Measurements from ENCODE around the gene MYT1. TPM values are rescaled to one million over a fixed set of nuclear protein-coding genes. Genes with fewer than 3 reads are reported as not detected.
"Not testable (repeated sequence)": the region's sequence is repeated elsewhere in the genome, so short reads cannot be mapped to it uniquely, and the experiment has no call there.

MYT1 gene
- total RNA-seq, 1 donor from 2014 or later, result 0.34 TPM

DNA sequence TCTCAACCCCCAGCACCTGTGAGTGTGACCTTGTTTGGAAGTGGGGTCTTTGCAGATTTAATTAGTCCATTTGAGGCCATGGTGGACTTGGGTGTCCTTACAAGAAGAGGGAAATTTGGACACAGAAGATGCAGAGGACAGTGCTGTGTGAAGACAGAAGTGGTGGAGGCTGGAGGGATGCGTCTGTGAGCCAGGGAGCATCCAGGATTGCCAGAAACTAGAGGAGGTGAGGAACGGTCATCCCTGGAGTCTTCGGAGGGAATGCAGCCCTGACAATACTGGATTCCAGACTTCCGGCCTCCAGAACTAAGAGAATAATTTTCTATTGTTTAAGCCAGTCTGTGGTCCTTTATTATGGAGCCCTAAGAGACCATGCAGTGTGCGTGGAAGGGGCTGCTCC is 34.0 kb upstream of the MYT1 start:
- Mint-ChIP-seq H3K36me3 (no peaks in the 10 kb centered on the region), H3K4me3 (no peak overlapping the region)

DNA sequence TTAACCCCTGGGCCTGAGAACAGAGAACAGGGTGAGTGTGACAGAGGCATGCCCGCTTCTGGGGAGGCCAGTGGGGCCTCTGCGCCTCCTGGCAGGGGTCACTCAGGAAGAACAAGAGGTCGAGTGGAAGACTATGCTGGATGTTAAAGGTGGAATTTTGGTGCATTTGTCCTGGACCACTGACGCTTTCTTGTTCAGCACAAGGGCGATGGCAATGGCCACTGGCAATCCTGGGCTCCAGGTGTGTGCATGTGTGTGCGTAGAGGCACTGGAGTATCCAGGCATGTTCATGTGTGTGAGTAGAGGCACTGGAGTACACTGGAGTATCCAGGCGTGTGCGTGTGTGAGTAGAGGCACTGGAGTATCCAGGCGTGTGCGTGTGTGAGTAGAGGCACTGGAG is 33.4 kb upstream of the MYT1 start:
- Mint-ChIP-seq H3K36me3 (no peaks in the 10 kb centered on the region), H3K4me1 (no peaks in the 10 kb centered on the region), H3K27me3 (ENCODE audit: low read depth) (peaks cover 32% of the 10 kb centered on the region), H3K9me3 (peaks cover 9% of the 10 kb centered on the region), H3K4me3 (no peak overlapping the region), H3K27ac (no peak overlapping the region)
- DNase-seq (ENCODE audit: low spot score in 2 of 2, unreplicated experiment in 2 of 2), result peak in 1 of 2 experiments; percentile 4
- TF ChIP-seq, protein P1, sequence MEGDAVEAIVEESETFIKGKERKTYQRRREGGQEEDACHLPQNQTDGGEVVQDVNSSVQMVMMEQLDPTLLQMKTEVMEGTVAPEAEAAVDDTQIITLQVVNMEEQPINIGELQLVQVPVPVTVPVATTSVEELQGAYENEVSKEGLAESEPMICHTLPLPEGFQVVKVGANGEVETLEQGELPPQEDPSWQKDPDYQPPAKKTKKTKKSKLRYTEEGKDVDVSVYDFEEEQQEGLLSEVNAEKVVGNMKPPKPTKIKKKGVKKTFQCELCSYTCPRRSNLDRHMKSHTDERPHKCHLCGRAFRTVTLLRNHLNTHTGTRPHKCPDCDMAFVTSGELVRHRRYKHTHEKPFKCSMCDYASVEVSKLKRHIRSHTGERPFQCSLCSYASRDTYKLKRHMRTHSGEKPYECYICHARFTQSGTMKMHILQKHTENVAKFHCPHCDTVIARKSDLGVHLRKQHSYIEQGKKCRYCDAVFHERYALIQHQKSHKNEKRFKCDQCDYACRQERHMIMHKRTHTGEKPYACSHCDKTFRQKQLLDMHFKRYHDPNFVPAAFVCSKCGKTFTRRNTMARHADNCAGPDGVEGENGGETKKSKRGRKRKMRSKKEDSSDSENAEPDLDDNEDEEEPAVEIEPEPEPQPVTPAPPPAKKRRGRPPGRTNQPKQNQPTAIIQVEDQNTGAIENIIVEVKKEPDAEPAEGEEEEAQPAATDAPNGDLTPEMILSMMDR (IDR thresholded peaks at IDR 0.05; ENCODE audit: unreplicated experiment), result no peak

More for the DNA sequence above, 34.0 kb upstream of the MYT1 start:
- peaks cover 9% of the 10 kb centered on the region for H3K9me3 Mint-ChIP-seq
- TF ChIP-seq, protein P1 (IDR thresholded peaks at IDR 0.05; ENCODE audit: unreplicated experiment), result no peak
- no peak overlapping the region for H3K27ac Mint-ChIP-seq
- DNase-seq (ENCODE audit: low spot score in 2 of 2, unreplicated experiment in 2 of 2), result no peak
- no peaks in the 10 kb centered on the region for H3K4me1 Mint-ChIP-seq
- H3K27me3 Mint-ChIP-seq (ENCODE audit: low read depth), result peaks cover 26% of the 10 kb centered on the region

DNA sequence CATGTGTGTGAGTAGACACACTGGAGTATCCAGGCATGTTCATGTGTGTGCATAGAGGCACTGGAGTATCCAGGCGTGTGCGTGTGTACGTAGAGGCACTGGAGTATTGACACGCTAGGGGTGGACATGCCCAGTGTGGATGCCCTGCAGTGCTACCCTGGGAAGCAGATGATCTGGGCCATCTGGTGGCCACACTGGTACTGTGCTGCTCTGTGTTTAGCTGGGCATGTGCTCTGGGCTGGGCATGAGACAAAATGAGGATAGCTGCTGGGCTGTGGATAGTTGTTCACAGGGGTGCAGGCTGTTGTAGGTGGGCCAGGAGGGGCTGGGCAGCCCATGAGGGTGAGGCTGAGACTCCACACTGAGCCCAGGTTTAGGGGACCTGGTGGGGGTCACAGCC is 32.8 kb upstream of the MYT1 start:
- Mint-ChIP-seq H3K4me3 (no peak overlapping the region), H3K9me3 (peaks cover 9% of the 10 kb centered on the region), H3K27me3 (ENCODE audit: low read depth) (peaks cover 37% of the 10 kb centered on the region), H3K36me3 (no peaks in the 10 kb centered on the region), H3K4me1 (no peaks in the 10 kb centered on the region), H3K27ac (no peak overlapping the region)
- TF ChIP-seq, protein P1 (IDR thresholded peaks at IDR 0.05; ENCODE audit: unreplicated experiment), result no peak
- peak; percentile 1 to 31 for DNase-seq (ENCODE audit: low spot score in 2 of 2, unreplicated experiment in 2 of 2)

DNA sequence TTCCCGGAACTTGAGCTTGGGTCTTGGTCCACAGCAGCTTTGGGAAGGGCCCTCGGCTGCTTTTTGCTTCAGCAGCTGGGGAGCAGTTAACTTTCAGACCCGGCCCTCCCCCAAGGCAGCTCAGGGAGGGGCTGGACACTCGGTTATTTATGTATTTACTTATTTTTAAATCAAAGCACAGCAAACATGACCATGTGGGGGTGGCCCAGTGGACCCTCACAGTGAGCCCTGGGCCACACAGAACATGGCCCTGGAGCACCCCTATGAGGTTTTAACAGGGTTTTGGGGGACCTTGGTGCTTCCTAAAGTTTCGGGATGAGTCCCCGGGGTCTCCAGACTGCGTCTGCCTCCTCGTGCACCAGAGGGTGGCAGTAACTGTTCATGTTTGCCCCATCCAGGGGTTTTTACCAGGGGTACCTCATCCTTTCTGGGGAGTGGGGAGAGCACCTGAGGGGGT is 30.3 kb upstream of the MYT1 start:
- peak; percentile 7 to 36 for DNase-seq (ENCODE audit: low spot score in 2 of 2, unreplicated experiment in 2 of 2)
- Mint-ChIP-seq H3K27me3 (ENCODE audit: low read depth) (peaks cover 29% of the 10 kb centered on the region), H3K4me3 (no peak overlapping the region), H3K36me3 (no peaks in the 10 kb centered on the region), H3K27ac (no peak overlapping the region), H3K4me1 (no peaks in the 10 kb centered on the region), H3K9me3 (no peaks in the 10 kb centered on the region)
- TF ChIP-seq, protein P1 (IDR thresholded peaks at IDR 0.05; ENCODE audit: unreplicated experiment), result no peak

DNA sequence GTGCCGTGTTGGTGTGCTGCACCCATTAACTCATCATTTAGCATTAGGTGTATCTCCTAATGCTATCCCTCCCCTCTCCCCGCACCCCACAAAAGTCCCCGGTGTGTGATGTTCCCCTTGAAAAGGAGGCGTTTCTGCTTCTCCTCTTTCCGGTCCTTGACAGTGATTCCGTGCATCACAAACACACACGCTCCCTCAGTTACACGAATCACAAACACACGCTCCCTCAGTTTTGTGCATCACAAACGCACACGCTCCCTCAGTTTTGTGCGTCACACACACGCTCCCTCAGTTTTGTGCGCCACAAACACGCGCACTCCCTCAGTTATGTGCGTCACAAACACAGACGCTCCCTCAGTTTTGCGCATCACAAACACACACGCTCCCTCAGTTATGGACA is 29.5 kb upstream of the MYT1 start:
- H3K9me3 Mint-ChIP-seq, H3K27ac Mint-ChIP-seq, H3K4me3 Mint-ChIP-seq, H3K4me1 Mint-ChIP-seq, H3K36me3 Mint-ChIP-seq: not testable (repeated sequence)
- DNase-seq (ENCODE audit: low spot score in 2 of 2, unreplicated experiment in 2 of 2), result peak in 1 of 2 experiments; percentile 25
- peaks cover 22% of the 10 kb centered on the region for H3K27me3 Mint-ChIP-seq (ENCODE audit: low read depth)

DNA sequence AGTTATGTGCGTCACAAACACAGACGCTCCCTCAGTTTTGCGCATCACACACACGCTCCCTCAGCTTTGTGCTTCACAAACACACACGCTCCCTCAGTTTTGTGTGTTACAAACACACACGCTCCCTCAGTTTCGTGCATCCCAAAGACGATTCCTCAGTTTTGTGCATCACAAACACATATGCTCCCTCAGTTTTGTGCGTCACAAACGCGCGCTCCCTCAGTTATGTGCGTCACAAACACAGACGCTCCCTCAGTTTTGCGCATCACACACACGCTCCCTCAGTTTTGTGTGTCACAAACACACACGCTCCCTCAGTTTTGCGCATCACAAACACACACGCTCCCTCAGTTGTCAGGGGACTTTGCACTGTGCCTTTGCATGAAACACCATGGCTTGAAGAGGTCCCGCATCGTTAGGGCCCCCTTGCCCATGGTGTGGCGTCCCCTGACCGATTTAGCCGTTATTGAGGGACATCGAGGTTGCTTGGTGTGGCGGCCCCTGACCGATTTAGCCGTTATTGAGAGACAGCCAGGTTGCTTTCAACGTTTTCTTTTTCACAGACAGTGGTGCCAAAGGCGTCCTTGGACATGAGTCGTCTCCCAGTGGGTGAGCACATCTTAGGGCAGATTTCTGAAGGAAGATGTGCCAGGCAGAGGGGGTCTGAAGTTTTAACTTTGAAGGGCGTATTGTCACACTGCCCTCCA is 28.1 kb upstream of the MYT1 start:
- no peak overlapping the region for H3K27ac Mint-ChIP-seq
- H3K27me3 Mint-ChIP-seq (ENCODE audit: low read depth), result peaks cover 28% of the 10 kb centered on the region
- H3K4me1 Mint-ChIP-seq, result no peaks in the 10 kb centered on the region
- no peak overlapping the region for H3K4me3 Mint-ChIP-seq
- TF ChIP-seq, protein P1 (IDR thresholded peaks at IDR 0.05; ENCODE audit: unreplicated experiment), result no peak
- H3K36me3 Mint-ChIP-seq, result no peaks in the 10 kb centered on the region
- H3K9me3 Mint-ChIP-seq, result no peaks in the 10 kb centered on the region
- DNase-seq (ENCODE audit: low spot score in 2 of 2, unreplicated experiment in 2 of 2), result no peak
